Spinal cord (tissue), 10 donors: Measurements from ENCODE around the gene PSRC1. TPM values are rescaled to one million over a fixed set of nuclear protein-coding genes. Genes with fewer than 3 reads are reported as not detected.

ENCODE experiments used
- DNase-seq, 6 donors: peaks; one replicate each; pipeline versions ENCODE4 v3.0.0 to v3.0.0-alpha.2; 2013 to 2015; ENCODE audit warnings: low spot score in 6 of 6, low read depth in 4 of 6
- H3K27ac ChIP-seq: one replicate; pipeline ENCODE4 v1.5.1; 2013; ENCODE audit warnings: low read depth, low read length, control low read depth
- H3K27me3 ChIP-seq: one replicate; pipeline ENCODE4 v1.6.1; 2013; ENCODE audit warnings: low read length; ENCODE audit not compliant: control insufficient read depth, insufficient read depth
- H3K36me3 ChIP-seq: one replicate; pipeline ENCODE4 v1.6.1; 2013; ENCODE audit warnings: low read length; ENCODE audit not compliant: control insufficient read depth, insufficient read depth
- H3K4me1 ChIP-seq: one replicate; pipeline ENCODE4 v1.6.1; 2013; ENCODE audit warnings: low read length; ENCODE audit not compliant: control insufficient read depth, insufficient read depth
- H3K4me3 ChIP-seq: one replicate; pipeline ENCODE4 v1.5.1; 2013; ENCODE audit warnings: low read depth, low read length, control low read depth
- H3K9me3 ChIP-seq: one replicate; pipeline ENCODE4 v1.6.1; 2013; ENCODE audit warnings: low read length; ENCODE audit not compliant: control insufficient read depth, insufficient read depth
- WGBS: methylation state at CpG from one replicate; pipeline ENCODE4 v1.1.5; 2013; ENCODE audit warnings: missing lambda C conversion rate; ENCODE audit not compliant: insufficient coverage; 5-methylcytosine and 5-hydroxymethylcytosine counted together
- polyA plus RNA-seq, 2 donors: library from polyadenylated mRNA; unstranded; fragments of 120-200 nt; gene quantifications; one replicate each; pipeline ENCODE4 v1.2.1, GENCODE V29; 2013; ENCODE audit not compliant: insufficient read length in 2 of 2
- total RNA-seq, 2 donors: library from RNA; depleted of rRNA in 1 of 2; stranded (reverse); fragments of 120-200 nt in 1 of 2; fragments of >200 nt in 1 of 2; gene quantifications; one replicate each; pipeline versions ENCODE4 v1.2.3 to v1.2.4, GENCODE V29; 2013 to 2014
- donor health status: healthy.

The PSRC1 gene
- total and polyA plus RNA-seq, 4 donors: 9.0 to 37.1 (median 32.2) TPM

DNA sequence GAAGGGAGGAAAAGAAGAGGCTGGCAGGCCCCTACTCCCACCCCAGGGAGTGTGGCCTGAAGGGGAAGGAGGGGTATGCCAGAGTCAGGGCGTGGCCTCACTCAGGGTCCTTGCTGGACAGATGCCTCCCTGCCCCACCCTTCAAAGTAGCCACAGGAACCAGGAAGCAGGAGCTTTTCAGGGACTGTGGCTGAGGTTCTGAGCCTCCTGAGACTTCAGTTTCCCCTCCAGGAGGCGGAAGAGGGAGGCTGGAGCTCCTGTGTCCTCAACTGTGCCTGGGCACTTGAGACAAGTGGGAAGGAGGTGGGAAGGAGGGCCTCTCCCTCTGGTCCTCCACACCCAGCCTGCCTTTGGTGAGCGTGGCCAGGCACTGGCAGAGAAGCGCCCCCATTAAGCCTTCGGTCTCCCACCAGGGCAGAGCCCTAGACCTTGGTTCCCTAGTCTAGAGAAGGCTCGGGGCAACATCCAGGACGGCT, 28.3 kb downstream of the PSRC1 start:
- peak in 2 of 6 donors; percentile 37 to 45 for DNase-seq
- H3K9me3 ChIP-seq: no peaks in the 10 kb centered on the region
- WGBS: 25% methylated on average over 5 of the region's 7 CpGs
- H3K4me1 ChIP-seq: peaks cover 92% of the 10 kb centered on the region
- H3K27ac ChIP-seq: peak overlapping the region; percentile 96
- H3K36me3 ChIP-seq: peaks cover 79% of the 10 kb centered on the region
- H3K4me3 ChIP-seq: peak overlapping the region; percentile 33
- no peaks in the 10 kb centered on the region for H3K27me3 ChIP-seq

DNA sequence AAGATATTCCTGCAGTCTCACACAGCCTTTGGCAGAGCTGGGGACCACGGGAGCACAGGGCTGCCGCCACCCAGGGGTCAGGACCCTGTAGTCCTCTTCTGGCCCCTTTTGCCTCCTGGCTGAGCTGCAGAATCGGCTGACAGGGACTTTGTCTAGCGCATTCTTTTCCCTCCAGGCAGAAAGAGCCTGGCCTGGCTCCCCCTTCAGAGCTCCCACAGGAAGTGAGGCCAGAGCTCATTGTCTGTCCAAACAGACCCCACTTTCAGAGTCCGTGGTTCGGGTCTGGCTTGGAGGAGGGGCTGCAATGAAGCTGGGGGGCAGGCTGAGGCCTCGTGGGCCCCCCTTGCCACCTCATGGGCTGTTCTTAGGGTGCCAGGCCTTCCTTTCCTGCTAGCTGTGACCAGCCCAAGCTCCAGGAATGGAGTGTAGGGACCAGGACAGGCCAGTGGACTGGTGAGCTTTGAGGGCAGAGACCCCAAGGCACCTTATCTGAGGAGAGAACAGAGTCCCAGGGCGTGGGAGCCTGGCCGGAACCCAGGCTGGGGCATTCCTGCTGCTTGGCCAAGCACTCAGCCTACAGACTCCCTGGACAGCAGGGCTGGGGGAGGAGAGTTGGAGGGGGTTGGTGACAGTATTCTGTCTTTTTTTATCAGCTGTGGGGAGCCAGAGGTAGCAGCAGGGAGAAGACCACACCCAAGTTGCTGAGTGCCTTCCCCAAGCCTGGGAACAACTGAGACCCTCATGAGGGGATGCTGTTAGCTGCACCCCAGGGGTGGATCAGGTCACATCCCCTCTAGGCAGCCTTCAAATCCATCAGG, 28.9 kb downstream of the PSRC1 start:
- Histone ChIP-seq H3K36me3 (peaks cover 72% of the 10 kb centered on the region), H3K27me3 (no peaks in the 10 kb centered on the region), H3K4me1 (peaks cover 89% of the 10 kb centered on the region), H3K4me3 (peak overlapping the region; percentile 20), H3K9me3 (no peaks in the 10 kb centered on the region), H3K27ac (peak overlapping the region; percentile 96)
- peak in 2 of 6 donors; percentile 76 to 82 for DNase-seq
- 4% methylated on average over 9 of the region's 9 CpGs for WGBS

DNA sequence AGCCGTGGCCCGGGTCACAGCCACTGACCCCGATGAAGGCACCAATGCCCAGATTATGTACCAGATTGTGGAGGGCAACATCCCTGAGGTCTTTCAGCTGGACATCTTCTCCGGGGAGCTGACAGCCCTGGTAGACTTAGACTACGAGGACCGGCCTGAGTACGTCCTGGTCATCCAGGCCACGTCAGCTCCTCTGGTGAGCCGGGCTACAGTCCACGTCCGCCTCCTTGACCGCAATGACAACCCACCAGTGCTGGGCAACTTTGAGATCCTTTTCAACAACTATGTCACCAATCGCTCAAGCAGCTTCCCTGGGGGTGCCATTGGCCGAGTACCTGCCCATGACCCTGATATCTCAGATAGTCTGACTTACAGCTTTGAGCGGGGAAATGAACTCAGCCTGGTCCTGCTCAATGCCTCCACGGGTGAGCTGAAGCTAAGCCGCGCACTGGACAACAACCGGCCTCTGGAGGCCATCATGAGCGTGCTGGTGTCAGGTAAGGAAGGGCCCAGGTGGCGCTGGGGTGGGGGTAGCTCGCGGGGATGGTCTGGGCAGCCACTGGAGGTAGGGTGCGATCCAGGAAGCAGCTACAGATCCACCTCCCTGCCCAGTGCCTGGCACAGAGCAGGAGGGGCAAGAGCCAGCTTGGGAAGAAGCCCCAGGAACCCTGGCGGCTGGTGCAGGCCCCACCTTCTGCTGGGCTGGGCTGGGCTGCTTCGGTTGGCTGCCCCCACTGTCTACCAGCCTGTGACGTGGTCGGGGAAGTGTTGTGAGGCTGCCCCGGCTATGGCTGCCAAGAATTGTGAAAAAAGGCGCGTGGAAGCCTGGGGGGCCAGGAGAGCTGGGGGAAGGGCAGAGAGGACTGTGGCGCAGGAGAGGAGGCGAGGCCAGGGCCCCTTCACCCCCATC, 29.8 kb downstream of the PSRC1 start:
- Histone ChIP-seq H3K27me3 (no peaks in the 10 kb centered on the region), H3K27ac (peak overlapping the region; percentile 96), H3K9me3 (no peaks in the 10 kb centered on the region), H3K4me1 (peaks cover 89% of the 10 kb centered on the region), H3K36me3 (peaks cover 64% of the 10 kb centered on the region), H3K4me3 (peak overlapping the region; percentile 20)
- WGBS: 55% methylated on average over 32 of the region's 33 CpGs
- DNase-seq: peak in 3 of 6 donors; percentile 63 to 94 (median 91)

DNA sequence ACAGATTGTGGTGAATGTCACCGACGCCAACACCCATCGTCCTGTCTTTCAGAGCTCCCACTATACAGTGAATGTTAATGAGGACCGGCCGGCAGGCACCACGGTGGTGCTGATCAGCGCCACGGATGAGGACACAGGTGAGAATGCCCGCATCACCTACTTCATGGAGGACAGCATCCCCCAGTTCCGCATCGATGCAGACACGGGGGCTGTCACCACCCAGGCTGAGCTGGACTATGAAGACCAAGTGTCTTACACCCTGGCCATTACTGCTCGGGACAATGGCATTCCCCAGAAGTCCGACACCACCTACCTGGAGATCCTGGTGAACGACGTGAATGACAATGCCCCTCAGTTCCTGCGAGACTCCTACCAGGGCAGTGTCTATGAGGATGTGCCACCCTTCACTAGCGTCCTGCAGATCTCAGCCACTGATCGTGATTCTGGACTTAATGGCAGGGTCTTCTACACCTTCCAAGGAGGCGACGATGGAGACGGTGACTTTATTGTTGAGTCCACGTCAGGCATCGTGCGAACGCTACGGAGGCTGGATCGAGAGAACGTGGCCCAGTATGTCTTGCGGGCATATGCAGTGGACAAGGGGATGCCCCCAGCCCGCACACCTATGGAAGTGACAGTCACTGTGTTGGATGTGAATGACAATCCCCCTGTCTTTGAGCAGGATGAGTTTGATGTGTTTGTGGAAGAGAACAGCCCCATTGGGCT, 30.6 kb downstream of the PSRC1 start:
- Histone ChIP-seq H3K27me3 (no peaks in the 10 kb centered on the region), H3K4me1 (peaks cover 80% of the 10 kb centered on the region), H3K9me3 (no peaks in the 10 kb centered on the region), H3K27ac (no peak overlapping the region), H3K36me3 (peaks cover 58% of the 10 kb centered on the region), H3K4me3 (no peak overlapping the region)
- no peak for DNase-seq
- WGBS: 95% methylated on average over 31 of the region's 31 CpGs

DNA sequence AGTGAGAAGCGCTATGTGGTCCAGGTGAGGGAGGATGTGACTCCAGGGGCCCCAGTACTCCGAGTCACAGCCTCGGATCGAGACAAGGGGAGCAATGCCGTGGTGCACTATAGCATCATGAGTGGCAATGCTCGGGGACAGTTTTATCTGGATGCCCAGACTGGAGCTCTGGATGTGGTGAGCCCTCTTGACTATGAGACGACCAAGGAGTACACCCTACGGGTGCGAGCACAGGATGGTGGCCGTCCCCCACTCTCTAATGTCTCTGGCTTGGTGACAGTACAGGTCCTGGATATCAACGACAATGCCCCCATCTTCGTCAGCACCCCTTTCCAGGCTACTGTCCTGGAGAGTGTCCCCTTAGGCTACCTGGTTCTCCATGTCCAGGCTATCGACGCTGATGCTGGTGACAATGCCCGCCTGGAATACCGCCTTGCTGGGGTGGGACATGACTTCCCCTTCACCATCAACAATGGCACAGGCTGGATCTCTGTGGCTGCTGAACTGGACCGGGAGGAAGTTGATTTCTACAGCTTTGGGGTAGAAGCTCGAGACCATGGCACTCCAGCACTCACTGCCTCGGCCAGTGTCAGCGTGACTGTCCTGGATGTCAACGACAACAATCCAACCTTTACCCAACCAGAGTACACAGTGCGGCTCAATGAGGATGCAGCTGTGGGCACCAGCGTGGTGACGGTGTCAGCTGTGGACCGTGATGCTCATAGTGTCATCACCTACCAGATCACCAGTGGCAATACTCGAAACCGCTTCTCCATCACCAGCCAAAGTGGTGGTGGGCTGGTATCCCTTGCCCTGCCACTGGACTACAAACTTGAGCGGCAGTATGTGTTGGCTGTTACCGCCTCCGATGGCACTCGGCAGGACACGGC, 31.4 kb downstream of the PSRC1 start:
- H3K27me3 ChIP-seq: no peaks in the 10 kb centered on the region
- H3K4me1 ChIP-seq: peaks cover 74% of the 10 kb centered on the region
- WGBS: 95% methylated on average over 29 of the region's 32 CpGs
- peaks cover 57% of the 10 kb centered on the region for H3K36me3 ChIP-seq
- no peaks in the 10 kb centered on the region for H3K9me3 ChIP-seq
- H3K4me3 ChIP-seq: no peak overlapping the region
- no peak for DNase-seq
- no peak overlapping the region for H3K27ac ChIP-seq

DNA sequence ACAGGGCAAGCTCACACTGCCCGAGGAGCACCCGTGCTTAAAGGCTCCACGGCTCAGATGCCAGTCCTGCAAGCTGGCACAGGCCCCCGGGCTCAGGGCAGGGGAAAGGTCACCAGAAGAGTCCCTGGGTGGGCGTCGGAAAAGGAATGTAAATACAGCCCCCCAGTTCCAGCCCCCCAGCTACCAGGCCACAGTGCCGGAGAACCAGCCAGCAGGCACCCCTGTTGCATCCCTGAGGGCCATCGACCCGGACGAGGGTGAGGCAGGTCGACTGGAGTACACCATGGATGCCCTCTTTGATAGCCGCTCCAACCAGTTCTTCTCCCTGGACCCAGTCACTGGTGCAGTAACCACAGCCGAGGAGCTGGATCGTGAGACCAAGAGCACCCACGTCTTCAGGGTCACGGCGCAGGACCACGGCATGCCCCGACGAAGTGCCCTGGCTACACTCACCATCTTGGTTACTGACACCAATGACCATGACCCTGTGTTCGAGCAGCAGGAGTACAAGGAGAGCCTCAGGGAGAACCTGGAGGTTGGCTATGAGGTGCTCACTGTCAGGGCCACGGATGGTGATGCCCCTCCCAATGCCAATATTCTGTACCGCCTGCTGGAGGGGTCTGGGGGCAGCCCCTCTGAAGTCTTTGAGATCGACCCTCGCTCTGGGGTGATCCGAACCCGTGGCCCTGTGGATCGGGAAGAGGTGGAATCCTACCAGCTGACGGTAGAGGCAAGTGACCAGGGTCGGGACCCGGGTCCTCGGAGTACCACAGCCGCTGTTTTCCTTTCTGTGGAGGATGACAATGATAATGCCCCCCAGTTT, 32.3 kb downstream of the PSRC1 start:
- Histone ChIP-seq H3K4me3 (peak overlapping the region; percentile 35), H3K4me1 (peaks cover 67% of the 10 kb centered on the region), H3K36me3 (peaks cover 50% of the 10 kb centered on the region), H3K27ac (no peak overlapping the region), H3K9me3 (no peaks in the 10 kb centered on the region), H3K27me3 (no peaks in the 10 kb centered on the region)
- no peak for DNase-seq
- WGBS: 82% methylated on average over 32 of the region's 33 CpGs

DNA sequence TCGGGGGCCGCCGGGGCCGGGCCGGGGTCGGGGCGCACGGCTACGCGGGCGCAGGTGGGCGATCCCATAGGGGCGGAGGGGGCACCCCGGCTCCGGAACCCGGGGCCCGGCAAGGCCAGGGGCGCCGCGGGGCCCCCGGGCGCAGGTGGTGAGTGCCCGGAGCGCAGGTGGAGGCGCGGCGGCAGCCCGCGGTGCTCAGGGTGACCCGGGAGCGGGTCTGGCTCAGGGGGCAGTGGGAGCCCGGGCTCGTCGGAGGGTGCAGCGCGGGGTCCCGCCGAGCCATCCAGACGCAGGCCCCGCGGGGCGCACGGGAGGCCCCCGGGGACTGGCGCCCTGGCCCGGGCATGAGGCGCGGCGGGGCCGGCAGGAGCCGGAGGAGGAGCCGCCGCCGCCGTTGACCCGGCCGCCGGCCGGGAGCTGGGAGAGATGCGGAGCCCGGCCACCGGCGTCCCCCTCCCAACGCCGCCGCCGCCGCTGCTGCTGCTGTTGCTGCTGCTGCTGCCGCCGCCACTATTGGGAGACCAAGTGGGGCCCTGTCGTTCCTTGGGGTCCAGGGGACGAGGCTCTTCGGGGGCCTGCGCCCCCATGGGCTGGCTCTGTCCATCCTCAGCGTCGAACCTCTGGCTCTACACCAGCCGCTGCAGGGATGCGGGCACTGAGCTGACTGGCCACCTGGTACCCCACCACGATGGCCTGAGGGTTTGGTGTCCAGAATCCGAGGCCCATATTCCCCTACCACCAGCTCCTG, 33.1 kb downstream of the PSRC1 start:
- peak in 1 of 6 donors; percentile 37 for DNase-seq
- no peak overlapping the region for H3K27ac ChIP-seq
- peaks cover 58% of the 10 kb centered on the region for H3K4me1 ChIP-seq
- peak overlapping the region; percentile 35 for H3K4me3 ChIP-seq
- H3K36me3 ChIP-seq: peaks cover 41% of the 10 kb centered on the region
- under 1% methylated on average over 79 of the region's 80 CpGs for WGBS
- no peaks in the 10 kb centered on the region for H3K27me3 ChIP-seq
- H3K9me3 ChIP-seq: no peaks in the 10 kb centered on the region
